ENCODE measurements around the gene INTS6L. TPM values are rescaled to one million over a fixed set of nuclear protein-coding genes. Genes with fewer than 3 reads are reported as not detected.

INTS6L gene
- polyA plus RNA-seq, 1 donor from 2014 or later: 57.1 TPM

DNA sequence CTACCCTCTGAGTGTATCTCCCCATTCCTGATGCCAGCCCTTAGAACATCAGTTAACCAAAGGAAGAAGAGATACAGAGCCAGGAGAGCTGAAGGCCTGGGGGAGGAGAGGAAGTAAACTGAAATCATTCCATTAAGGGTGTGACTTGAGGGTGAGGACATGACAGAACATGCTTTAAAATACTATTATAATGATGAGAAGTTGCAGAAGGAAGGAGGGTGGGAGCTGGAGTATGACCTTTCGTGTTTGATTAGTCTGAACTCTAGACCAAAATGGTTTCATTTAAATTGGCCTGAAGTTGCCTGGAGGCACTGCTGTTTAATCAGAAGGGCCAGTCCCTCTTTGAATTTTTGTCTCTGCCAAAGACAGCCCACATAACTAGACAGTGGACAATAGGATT lies 11.4 kb downstream of the INTS6L start:
- Histone ChIP-seq H2AFZ (ENCODE audit: low read depth, low read length) (no peak overlapping the region), H3K27me3 (ENCODE audit: insufficient read depth, low read depth, low read length) (no peaks in the 10 kb centered on the region), H3K4me3 (ENCODE audit: low read length) (no peak overlapping the region), H3K9ac (ENCODE audit: low read length) (no peak overlapping the region), H3K36me3 (ENCODE audit: insufficient read depth, low read length) (no peaks in the 10 kb centered on the region), H3K9me2 (ENCODE audit: insufficient read depth, low read length) (no peaks in the 10 kb centered on the region), H3K27ac (ENCODE audit: low read length) (no peak overlapping the region), H4K20me1 (ENCODE audit: insufficient read depth) (no peaks in the 10 kb centered on the region), H3K4me2 (ENCODE audit: low read length) (no peak overlapping the region), H3F3A (ENCODE audit: insufficient read depth, low read length, poor library complexity, severe bottlenecking) (no peaks in the 10 kb centered on the region), H3K9me3 (ENCODE audit: low read length) (no peaks in the 10 kb centered on the region), H3K79me2 (replicated peaks; ENCODE audit: insufficient read depth, low read length) (no peaks in the 10 kb centered on the region)
- TF ChIP-seq, protein P1, sequence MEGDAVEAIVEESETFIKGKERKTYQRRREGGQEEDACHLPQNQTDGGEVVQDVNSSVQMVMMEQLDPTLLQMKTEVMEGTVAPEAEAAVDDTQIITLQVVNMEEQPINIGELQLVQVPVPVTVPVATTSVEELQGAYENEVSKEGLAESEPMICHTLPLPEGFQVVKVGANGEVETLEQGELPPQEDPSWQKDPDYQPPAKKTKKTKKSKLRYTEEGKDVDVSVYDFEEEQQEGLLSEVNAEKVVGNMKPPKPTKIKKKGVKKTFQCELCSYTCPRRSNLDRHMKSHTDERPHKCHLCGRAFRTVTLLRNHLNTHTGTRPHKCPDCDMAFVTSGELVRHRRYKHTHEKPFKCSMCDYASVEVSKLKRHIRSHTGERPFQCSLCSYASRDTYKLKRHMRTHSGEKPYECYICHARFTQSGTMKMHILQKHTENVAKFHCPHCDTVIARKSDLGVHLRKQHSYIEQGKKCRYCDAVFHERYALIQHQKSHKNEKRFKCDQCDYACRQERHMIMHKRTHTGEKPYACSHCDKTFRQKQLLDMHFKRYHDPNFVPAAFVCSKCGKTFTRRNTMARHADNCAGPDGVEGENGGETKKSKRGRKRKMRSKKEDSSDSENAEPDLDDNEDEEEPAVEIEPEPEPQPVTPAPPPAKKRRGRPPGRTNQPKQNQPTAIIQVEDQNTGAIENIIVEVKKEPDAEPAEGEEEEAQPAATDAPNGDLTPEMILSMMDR (IDR thresholded peaks at IDR 0.05; ENCODE audit: poor library complexity, severe bottlenecking): no peak
- TF ChIP-seq POLR2AphosphoS5 (IDR thresholded peaks at IDR 0.05) (no peak), SMC3 (conservative IDR thresholded peaks at IDR 0.05; ENCODE audit: poor library complexity) (no peak), MXI1 (conservative IDR thresholded peaks at IDR 0.05; ENCODE audit: poor library complexity, severe bottlenecking) (no peak), TAF1 (IDR thresholded peaks at IDR 0.05; ENCODE audit: low read depth) (no peak), EZH2 (IDR thresholded peaks at IDR 0.05; ENCODE audit: borderline replicate concordance, insufficient read depth, low read length, poor library complexity, severe bottlenecking) (no peak), RAD21 (conservative IDR thresholded peaks at IDR 0.05) (no peak), EP300 (conservative IDR thresholded peaks at IDR 0.05; ENCODE audit: poor library complexity, severe bottlenecking) (no peak)
- TF ChIP-seq, protein P2, sequence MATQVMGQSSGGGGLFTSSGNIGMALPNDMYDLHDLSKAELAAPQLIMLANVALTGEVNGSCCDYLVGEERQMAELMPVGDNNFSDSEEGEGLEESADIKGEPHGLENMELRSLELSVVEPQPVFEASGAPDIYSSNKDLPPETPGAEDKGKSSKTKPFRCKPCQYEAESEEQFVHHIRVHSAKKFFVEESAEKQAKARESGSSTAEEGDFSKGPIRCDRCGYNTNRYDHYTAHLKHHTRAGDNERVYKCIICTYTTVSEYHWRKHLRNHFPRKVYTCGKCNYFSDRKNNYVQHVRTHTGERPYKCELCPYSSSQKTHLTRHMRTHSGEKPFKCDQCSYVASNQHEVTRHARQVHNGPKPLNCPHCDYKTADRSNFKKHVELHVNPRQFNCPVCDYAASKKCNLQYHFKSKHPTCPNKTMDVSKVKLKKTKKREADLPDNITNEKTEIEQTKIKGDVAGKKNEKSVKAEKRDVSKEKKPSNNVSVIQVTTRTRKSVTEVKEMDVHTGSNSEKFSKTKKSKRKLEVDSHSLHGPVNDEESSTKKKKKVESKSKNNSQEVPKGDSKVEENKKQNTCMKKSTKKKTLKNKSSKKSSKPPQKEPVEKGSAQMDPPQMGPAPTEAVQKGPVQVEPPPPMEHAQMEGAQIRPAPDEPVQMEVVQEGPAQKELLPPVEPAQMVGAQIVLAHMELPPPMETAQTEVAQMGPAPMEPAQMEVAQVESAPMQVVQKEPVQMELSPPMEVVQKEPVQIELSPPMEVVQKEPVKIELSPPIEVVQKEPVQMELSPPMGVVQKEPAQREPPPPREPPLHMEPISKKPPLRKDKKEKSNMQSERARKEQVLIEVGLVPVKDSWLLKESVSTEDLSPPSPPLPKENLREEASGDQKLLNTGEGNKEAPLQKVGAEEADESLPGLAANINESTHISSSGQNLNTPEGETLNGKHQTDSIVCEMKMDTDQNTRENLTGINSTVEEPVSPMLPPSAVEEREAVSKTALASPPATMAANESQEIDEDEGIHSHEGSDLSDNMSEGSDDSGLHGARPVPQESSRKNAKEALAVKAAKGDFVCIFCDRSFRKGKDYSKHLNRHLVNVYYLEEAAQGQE (IDR thresholded peaks at IDR 0.05; ENCODE audit: borderline replicate concordance): no peak

DNA sequence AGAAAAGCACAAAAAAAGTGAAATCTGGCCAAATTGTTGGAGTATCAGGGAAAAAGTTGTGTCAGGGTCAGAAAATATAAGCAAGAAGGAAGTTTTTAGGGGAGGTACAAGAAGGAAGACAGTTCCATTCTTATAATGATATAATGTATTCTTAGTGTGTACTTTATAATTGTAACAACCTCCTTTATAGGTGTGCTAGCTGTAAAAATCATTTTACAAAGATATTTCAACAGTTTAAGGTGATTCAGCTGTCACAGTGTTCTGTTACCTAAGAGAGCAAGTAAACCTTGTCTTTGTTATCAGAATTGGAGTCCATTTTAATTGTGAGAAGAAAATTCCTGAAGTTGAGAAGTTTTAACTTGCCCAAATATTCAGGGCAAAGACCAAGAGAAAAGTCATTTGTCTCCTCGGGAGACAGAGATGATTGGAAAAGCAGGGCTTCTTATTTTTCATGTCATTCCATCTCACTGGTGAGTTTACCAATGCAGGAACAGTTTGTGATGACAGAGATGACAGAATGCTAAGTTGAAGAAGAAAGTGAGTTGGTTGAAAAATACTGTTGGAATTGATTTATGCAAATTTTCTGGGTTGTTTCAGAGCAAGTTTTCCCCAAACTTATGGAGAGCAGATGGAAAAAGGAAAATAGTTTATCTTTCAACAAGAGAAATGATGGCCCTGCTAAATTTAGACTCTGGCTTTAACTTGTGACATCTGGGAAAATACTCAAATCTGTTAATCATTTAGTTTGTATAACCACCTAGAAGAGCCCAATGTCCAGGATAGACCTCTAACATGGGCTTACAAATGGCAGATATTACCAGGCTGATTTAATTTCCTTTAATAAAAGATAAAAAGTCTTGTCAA lies 14.8 kb downstream of the INTS6L start:
- H3K79me2 ChIP-seq (replicated peaks; ENCODE audit: insufficient read depth, low read length): no peaks in the 10 kb centered on the region
- H3K4me2 ChIP-seq (ENCODE audit: low read length): no peak overlapping the region
- H3K9me3 ChIP-seq (ENCODE audit: low read length): no peaks in the 10 kb centered on the region
- H3K9ac ChIP-seq (ENCODE audit: low read length): no peak overlapping the region
- H3F3A ChIP-seq (ENCODE audit: insufficient read depth, low read length, poor library complexity, severe bottlenecking): no peaks in the 10 kb centered on the region
- H3K27ac ChIP-seq (ENCODE audit: low read length): no peak overlapping the region
- no peaks in the 10 kb centered on the region for H3K9me2 ChIP-seq (ENCODE audit: insufficient read depth, low read length)
- no peak overlapping the region for H2AFZ ChIP-seq (ENCODE audit: low read depth, low read length)
- H3K36me3 ChIP-seq (ENCODE audit: insufficient read depth, low read length): no peaks in the 10 kb centered on the region
- H3K27me3 ChIP-seq (ENCODE audit: insufficient read depth, low read depth, low read length): no peaks in the 10 kb centered on the region
- H4K20me1 ChIP-seq (ENCODE audit: insufficient read depth): no peaks in the 10 kb centered on the region
- TF ChIP-seq POLR2AphosphoS5 (IDR thresholded peaks at IDR 0.05) (no peak), SMC3 (conservative IDR thresholded peaks at IDR 0.05; ENCODE audit: poor library complexity) (no peak), EZH2 (IDR thresholded peaks at IDR 0.05; ENCODE audit: borderline replicate concordance, insufficient read depth, low read length, poor library complexity, severe bottlenecking) (no peak), MXI1 (conservative IDR thresholded peaks at IDR 0.05; ENCODE audit: poor library complexity, severe bottlenecking) (no peak), EP300 (conservative IDR thresholded peaks at IDR 0.05; ENCODE audit: poor library complexity, severe bottlenecking) (no peak), RAD21 (conservative IDR thresholded peaks at IDR 0.05) (no peak), TAF1 (IDR thresholded peaks at IDR 0.05; ENCODE audit: low read depth) (no peak)
- TF ChIP-seq, protein P2 (IDR thresholded peaks at IDR 0.05; ENCODE audit: borderline replicate concordance): no peak
- TF ChIP-seq, protein P1 (IDR thresholded peaks at IDR 0.05; ENCODE audit: poor library complexity, severe bottlenecking): no peak
- no peak overlapping the region for H3K4me3 ChIP-seq (ENCODE audit: low read length)

Measured in neural cell (in vitro differentiated cells).